ENCODE results near the gene AUH.
"Not testable (repeated sequence)": the region's sequence is repeated elsewhere in the genome, so short reads cannot be mapped to it uniquely, and the experiment has no call there.

The AUH gene

GRCh38 chr9:91378054-91378453 is 16.3 kb upstream of the AUH start:
- H3K9ac ChIP-seq (ENCODE audit: low read length); H3K27ac ChIP-seq (ENCODE audit: low read depth, low read length); H3K9me3 ChIP-seq (ENCODE audit: low read length); H3K4me3 ChIP-seq (ENCODE audit: low read depth in 1 of 2, low read length in 2 of 2); H3K36me3 ChIP-seq (ENCODE audit: insufficient read depth, low read length); H3K27me3 ChIP-seq (ENCODE audit: control insufficient read depth in 1 of 2, insufficient read depth in 2 of 2, low read length in 2 of 2); H3K4me1 ChIP-seq (ENCODE audit: insufficient read depth, low read length): not testable (repeated sequence)

DNA sequence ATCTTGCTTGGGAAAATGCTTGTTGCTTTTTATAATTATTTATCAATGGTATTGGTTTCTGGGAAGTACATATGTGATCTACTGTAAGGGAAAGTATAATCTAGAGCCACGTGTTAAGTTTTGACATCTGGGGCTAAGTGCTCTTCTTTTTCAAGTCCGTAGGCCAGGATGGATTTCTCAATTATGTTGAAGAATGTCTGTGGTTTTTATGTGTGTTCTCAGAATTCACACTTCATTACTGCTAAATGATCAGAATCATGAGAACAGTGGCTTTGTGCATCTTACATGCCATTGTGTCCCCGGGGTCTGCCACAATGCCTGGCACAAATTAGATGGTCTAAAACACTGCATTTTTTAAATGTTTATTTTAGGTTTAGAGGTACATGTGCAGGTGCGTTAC is 14.5 kb upstream of the AUH start:
- Histone ChIP-seq H3K4me1 (ENCODE audit: insufficient read depth, low read length) (no peaks in the 10 kb centered on the region), H3K9me3 (ENCODE audit: low read length) (no peaks in the 10 kb centered on the region), H3K36me3 (ENCODE audit: insufficient read depth, low read length) (no peaks in the 10 kb centered on the region), H3K27ac (ENCODE audit: low read depth, low read length) (no peak overlapping the region), H3K9ac (ENCODE audit: low read length) (no peak overlapping the region), H3K4me3 (ENCODE audit: low read depth in 1 of 2, low read length in 2 of 2) (no peak overlapping the region), H3K27me3 (ENCODE audit: control insufficient read depth in 1 of 2, insufficient read depth in 2 of 2, low read length in 2 of 2) (no peaks in the 10 kb centered on the region)

DNA sequence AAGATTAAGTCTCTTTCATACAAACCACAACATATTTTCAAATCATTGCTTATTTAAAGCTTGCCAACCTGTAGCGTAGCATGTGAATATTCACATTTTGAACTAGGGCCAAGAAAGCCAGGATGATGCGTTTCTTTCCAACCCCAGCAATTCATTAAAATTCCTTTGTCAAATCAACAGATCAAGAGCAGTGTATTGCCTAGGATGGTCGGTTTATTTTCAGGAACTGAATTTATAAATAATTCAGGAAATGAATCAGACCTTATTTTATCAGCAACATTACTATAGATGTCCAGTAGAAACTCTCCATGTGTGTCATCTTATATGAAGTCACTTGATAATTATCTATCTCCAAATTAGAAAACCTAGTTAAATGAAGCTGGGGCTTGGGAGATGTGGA is 13.2 kb upstream of the AUH start:
- Histone ChIP-seq H3K27me3 (ENCODE audit: control insufficient read depth in 1 of 2, insufficient read depth in 2 of 2, low read length in 2 of 2) (no peaks in the 10 kb centered on the region), H3K9me3 (ENCODE audit: low read length) (no peaks in the 10 kb centered on the region), H3K4me3 (ENCODE audit: low read depth in 1 of 2, low read length in 2 of 2) (no peak overlapping the region), H3K9ac (ENCODE audit: low read length) (no peak overlapping the region), H3K4me1 (ENCODE audit: insufficient read depth, low read length) (no peaks in the 10 kb centered on the region), H3K27ac (ENCODE audit: low read depth, low read length) (no peak overlapping the region), H3K36me3 (ENCODE audit: insufficient read depth, low read length) (no peaks in the 10 kb centered on the region)

GRCh38 chr9:91371894-91372293 is 10.2 kb upstream of the AUH start:
- Histone ChIP-seq H3K27ac (ENCODE audit: low read depth, low read length) (no peak overlapping the region), H3K36me3 (ENCODE audit: insufficient read depth, low read length) (no peaks in the 10 kb centered on the region), H3K4me3 (ENCODE audit: low read depth in 1 of 2, low read length in 2 of 2) (no peak overlapping the region), H3K9me3 (ENCODE audit: low read length) (no peaks in the 10 kb centered on the region), H3K9ac (ENCODE audit: low read length) (no peak overlapping the region), H3K27me3 (ENCODE audit: control insufficient read depth in 1 of 2, insufficient read depth in 2 of 2, low read length in 2 of 2) (no peaks in the 10 kb centered on the region), H3K4me1 (ENCODE audit: insufficient read depth, low read length) (no peaks in the 10 kb centered on the region)

GRCh38 chr9:91370006-91370405 is 8.3 kb upstream of the AUH start:
- not testable (repeated sequence) for H3K36me3 ChIP-seq (ENCODE audit: insufficient read depth, low read length); H3K4me1 ChIP-seq (ENCODE audit: insufficient read depth, low read length); H3K4me3 ChIP-seq (ENCODE audit: low read depth in 1 of 2, low read length in 2 of 2); H3K9ac ChIP-seq (ENCODE audit: low read length); H3K9me3 ChIP-seq (ENCODE audit: low read length); H3K27ac ChIP-seq (ENCODE audit: low read depth, low read length); H3K27me3 ChIP-seq (ENCODE audit: control insufficient read depth in 1 of 2, insufficient read depth in 2 of 2, low read length in 2 of 2)

GRCh38 chr9:91364702-91365101 is 3.0 kb upstream of the AUH start:
- no peaks in the 10 kb centered on the region for H3K9me3 ChIP-seq (ENCODE audit: low read length)
- peaks cover 16% of the 10 kb centered on the region for H3K4me1 ChIP-seq (ENCODE audit: insufficient read depth, low read length)
- H3K9ac ChIP-seq (ENCODE audit: low read length) = no peak overlapping the region
- no peaks in the 10 kb centered on the region for H3K36me3 ChIP-seq (ENCODE audit: insufficient read depth, low read length)
- H3K27ac ChIP-seq (ENCODE audit: low read depth, low read length) = no peak overlapping the region
- no peaks in the 10 kb centered on the region for H3K27me3 ChIP-seq (ENCODE audit: control insufficient read depth in 1 of 2, insufficient read depth in 2 of 2, low read length in 2 of 2)
- no peak overlapping the region for H3K4me3 ChIP-seq (ENCODE audit: low read depth in 1 of 2, low read length in 2 of 2)

- H3K27ac ChIP-seq (ENCODE audit: low read depth, low read length) = no peak overlapping the region
- no peak overlapping the region for H3K4me3 ChIP-seq (ENCODE audit: low read depth in 1 of 2, low read length in 2 of 2)
- H3K36me3 ChIP-seq (ENCODE audit: insufficient read depth, low read length) = no peaks in the 10 kb centered on the region
- no peaks in the 10 kb centered on the region for H3K9me3 ChIP-seq (ENCODE audit: low read length)
- H3K4me1 ChIP-seq (ENCODE audit: insufficient read depth, low read length) = peaks cover 20% of the 10 kb centered on the region
- H3K9ac ChIP-seq (ENCODE audit: low read length) = no peak overlapping the region
- no peaks in the 10 kb centered on the region for H3K27me3 ChIP-seq (ENCODE audit: control insufficient read depth in 1 of 2, insufficient read depth in 2 of 2, low read length in 2 of 2)
These were observed 2.3 kb upstream of the AUH start for GRCh38 chr9:91364005-91364404.

- Histone ChIP-seq H3K27me3 (ENCODE audit: control insufficient read depth in 1 of 2, insufficient read depth in 2 of 2, low read length in 2 of 2) (no peaks in the 10 kb centered on the region), H3K4me3 (ENCODE audit: low read depth in 1 of 2, low read length in 2 of 2) (peak overlapping the region; percentile 40 to 94), H3K4me1 (ENCODE audit: insufficient read depth, low read length) (peaks cover 22% of the 10 kb centered on the region), H3K9me3 (ENCODE audit: low read length) (no peaks in the 10 kb centered on the region), H3K9ac (ENCODE audit: low read length) (peak overlapping the region; percentile 16), H3K27ac (ENCODE audit: low read depth, low read length) (peak overlapping the region; percentile 35), H3K36me3 (ENCODE audit: insufficient read depth, low read length) (no peaks in the 10 kb centered on the region)
These were observed 413 bp upstream of the AUH start for GRCh38 chr9:91362051-91362611.

GRCh38 chr9:91360551-91361290 is 997 bp downstream of the AUH start:
- Histone ChIP-seq H3K27ac (ENCODE audit: low read depth, low read length) (peak overlapping the region; percentile 65), H3K27me3 (ENCODE audit: control insufficient read depth in 1 of 2, insufficient read depth in 2 of 2, low read length in 2 of 2) (no peaks in the 10 kb centered on the region), H3K9ac (ENCODE audit: low read length) (peak overlapping the region; percentile 79), H3K9me3 (ENCODE audit: low read length) (no peaks in the 10 kb centered on the region), H3K4me1 (ENCODE audit: insufficient read depth, low read length) (peaks cover 22% of the 10 kb centered on the region), H3K36me3 (ENCODE audit: insufficient read depth, low read length) (no peaks in the 10 kb centered on the region), H3K4me3 (ENCODE audit: low read depth in 1 of 2, low read length in 2 of 2) (peak overlapping the region; percentile 83 to 94)

- Histone ChIP-seq H3K9ac (ENCODE audit: low read length) (peak overlapping the region; percentile 11), H3K9me3 (ENCODE audit: low read length) (no peaks in the 10 kb centered on the region), H3K4me3 (ENCODE audit: low read depth in 1 of 2, low read length in 2 of 2) (peak overlapping the region; percentile 83 to 94), H3K27me3 (ENCODE audit: control insufficient read depth in 1 of 2, insufficient read depth in 2 of 2, low read length in 2 of 2) (no peaks in the 10 kb centered on the region), H3K4me1 (ENCODE audit: insufficient read depth, low read length) (peaks cover 22% of the 10 kb centered on the region), H3K27ac (ENCODE audit: low read depth, low read length) (no peak overlapping the region), H3K36me3 (ENCODE audit: insufficient read depth, low read length) (peaks cover 4% of the 10 kb centered on the region)
These were observed 1.8 kb downstream of the AUH start for GRCh38 chr9:91359734-91360470.

DNA sequence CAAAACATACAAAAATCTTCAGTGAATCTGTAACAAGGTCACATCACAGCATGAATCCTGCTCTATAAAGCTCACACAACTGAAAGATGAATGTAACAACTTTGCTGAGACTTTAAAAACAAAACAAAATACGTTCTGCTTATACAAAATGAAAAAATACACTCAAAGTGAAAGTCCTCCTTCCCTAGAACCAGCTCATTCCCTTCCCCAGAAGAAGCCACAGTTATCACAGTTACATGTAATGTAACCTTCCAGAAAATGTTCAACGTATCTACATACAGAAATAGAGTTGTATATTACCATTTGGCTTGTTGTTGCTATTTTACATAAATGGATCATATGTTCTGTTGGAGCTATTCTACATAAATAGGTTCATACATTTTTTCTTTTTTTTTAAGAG is 2.6 kb downstream of the AUH start:
- peaks cover 5% of the 10 kb centered on the region for H3K36me3 ChIP-seq (ENCODE audit: insufficient read depth, low read length)
- H3K4me3 ChIP-seq (ENCODE audit: low read depth in 1 of 2, low read length in 2 of 2) = no peak overlapping the region
- no peak overlapping the region for H3K27ac ChIP-seq (ENCODE audit: low read depth, low read length)
- peaks cover 22% of the 10 kb centered on the region for H3K4me1 ChIP-seq (ENCODE audit: insufficient read depth, low read length)
- no peak overlapping the region for H3K9ac ChIP-seq (ENCODE audit: low read length)
- H3K9me3 ChIP-seq (ENCODE audit: low read length) = no peaks in the 10 kb centered on the region
- no peaks in the 10 kb centered on the region for H3K27me3 ChIP-seq (ENCODE audit: control insufficient read depth in 1 of 2, insufficient read depth in 2 of 2, low read length in 2 of 2)

All from muscle layer of colon (tissue), 2 donors.